HepG2 (cell line): ENCODE results near the gene HABP4. TPM values are rescaled to one million over a fixed set of nuclear protein-coding genes. Genes with fewer than 3 reads are reported as not detected.

Experiments used
- ARID2 ChIP-seq: sonication (generic); formaldehyde crosslinking; IDR thresholded peaks from 2 replicates; pipeline ENCODE4 v1.8.1; 2022; ENCODE audit warnings: mild to moderate bottlenecking, missing genetic modification reagents, borderline replicate concordance
- CBFB ChIP-seq: sonication (generic); formaldehyde crosslinking; IDR thresholded peaks from 2 replicates; pipeline ENCODE4 v1.4.0; 2020; ENCODE audit warnings: missing genetic modification reagents
- EEA1 ChIP-seq: sonication (generic); formaldehyde crosslinking; IDR thresholded peaks from 2 replicates; pipeline ENCODE4 v1.5.1; 2020; ENCODE audit warnings: mild to moderate bottlenecking, missing genetic modification reagents, borderline replicate concordance
- IRX3 ChIP-seq: sonication (generic); formaldehyde crosslinking; IDR thresholded peaks from 2 replicates; pipeline ENCODE4 v1.8.1; 2023; ENCODE audit warnings: mild to moderate bottlenecking, low read depth, missing genetic modification reagents, borderline replicate concordance
- LCORL ChIP-seq, 2 experiments: fragments of 450-650 bp in 1 of 2; sonication (generic) in 1 of 2; formaldehyde crosslinking in 1 of 2; IDR thresholded peaks; 2 replicates each; pipeline versions ENCODE4 v1.5.0 to v1.6.1; 2017 to 2020; ENCODE audit warnings: antibody characterized with exemption in 1 of 2, missing genetic modification reagents in 1 of 2
- SP2 ChIP-seq: sonication (generic); formaldehyde crosslinking; IDR thresholded peaks from 2 replicates; pipeline ENCODE4 v1.5.1; 2020; ENCODE audit warnings: mild to moderate bottlenecking, missing genetic modification reagents
- ZFX ChIP-seq: sonication (generic); formaldehyde crosslinking; IDR thresholded peaks from 2 replicates; pipeline ENCODE4 v1.4.0; 2020; ENCODE audit warnings: mild to moderate bottlenecking, low read depth, missing genetic modification reagents, moderate library complexity
- ZNF460 ChIP-seq: sonication (generic); formaldehyde crosslinking; IDR thresholded peaks from 2 replicates; pipeline ENCODE4 v1.5.1; 2020; ENCODE audit warnings: missing genetic modification reagents, mild to moderate bottlenecking, borderline replicate concordance
- ZNF646 ChIP-seq: sonication (generic); formaldehyde crosslinking; IDR thresholded peaks from 2 replicates; pipeline ENCODE4 v1.9.0; 2021; ENCODE audit warnings: mild to moderate bottlenecking, missing genetic modification reagents
- polyA plus RNA-seq, 8 experiments: library from polyadenylated mRNA; depleted of rRNA in 3 of 8; stranded (reverse) in 7 of 8; unstranded in 1 of 8; fragments of >200 nt; fragmentation: Illumina TruSeq in 4 of 8; extraction: Trizol in 4 of 8; gene quantifications; 2 replicates each; pipeline versions ENCODE4 v1.2.1 to v1.2.3, GENCODE V29; 2011 to 2016; ENCODE audit warnings: low read depth in 4 of 8, missing spikeins in 1 of 8, mixed read lengths in 1 of 8; ENCODE audit not compliant: insufficient read depth in 1 of 8
- total RNA-seq, 5 experiments: library from RNA; depleted of rRNA; stranded (reverse); fragments of >200 nt; fragmentation: Illumina TruSeq; extraction: Trizol; gene quantifications; 2 replicates each; pipeline ENCODE4 v1.2.3, GENCODE V29; 2016; ENCODE audit warnings: low read depth in 1 of 5
- TF ChIP-seq, protein P1 (sequence below): sonication (generic); formaldehyde crosslinking; IDR thresholded peaks from 2 replicates; pipeline ENCODE4 v1.9.0; 2022; ENCODE audit warnings: low read depth, missing genetic modification reagents
- TF ChIP-seq, protein P2 (sequence below): sonication (generic); formaldehyde crosslinking; IDR thresholded peaks from 2 replicates; pipeline ENCODE4 v1.4.0; 2020; ENCODE audit warnings: missing genetic modification reagents, mild to moderate bottlenecking, borderline replicate concordance
- TF ChIP-seq, protein P3 (sequence below): sonication (generic); formaldehyde crosslinking; conservative IDR thresholded peaks from 2 replicates; pipeline ENCODE4 v1.8.1; 2023; ENCODE audit warnings: missing genetic modification reagents

HABP4 gene
- total and polyA plus RNA-seq, 2 of the 13 experiments (the other 11 are each of a cell fraction or from before 2014, with no cell fraction given): 14.3 to 26.6 TPM

DNA sequence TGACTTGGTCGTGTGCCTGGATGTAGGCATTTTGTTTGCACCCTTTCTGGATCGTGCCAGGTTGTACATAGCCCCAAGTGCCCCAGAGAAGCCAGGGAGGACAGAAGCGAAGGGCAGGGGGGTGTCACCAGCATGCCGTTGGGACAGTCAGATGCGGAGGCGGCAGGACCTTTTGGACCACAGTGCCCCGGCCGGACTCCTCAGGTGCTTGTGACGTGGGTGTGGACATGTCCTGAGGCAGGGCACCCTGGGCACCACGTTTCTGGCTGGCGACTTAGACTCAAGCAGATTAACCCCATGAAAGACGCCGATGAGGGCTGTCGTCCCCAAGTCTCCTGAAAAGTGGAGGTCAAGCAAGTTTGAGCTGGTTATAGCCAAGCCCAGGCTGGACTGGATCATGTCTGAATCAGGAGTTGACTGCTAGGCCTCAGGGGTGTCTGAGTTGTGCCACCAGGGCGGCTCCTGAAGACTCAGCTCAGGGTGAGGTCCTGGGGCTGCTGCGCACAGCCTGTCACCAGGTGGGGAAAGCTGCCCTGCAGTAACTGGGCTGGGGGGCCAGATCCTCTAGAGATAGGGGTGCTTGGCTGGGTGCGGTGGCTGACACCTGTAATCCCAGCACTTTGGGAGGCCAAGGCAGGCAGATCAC, 42.0 kb downstream of the HABP4 start (continued):
- TF ChIP-seq, protein P1, sequence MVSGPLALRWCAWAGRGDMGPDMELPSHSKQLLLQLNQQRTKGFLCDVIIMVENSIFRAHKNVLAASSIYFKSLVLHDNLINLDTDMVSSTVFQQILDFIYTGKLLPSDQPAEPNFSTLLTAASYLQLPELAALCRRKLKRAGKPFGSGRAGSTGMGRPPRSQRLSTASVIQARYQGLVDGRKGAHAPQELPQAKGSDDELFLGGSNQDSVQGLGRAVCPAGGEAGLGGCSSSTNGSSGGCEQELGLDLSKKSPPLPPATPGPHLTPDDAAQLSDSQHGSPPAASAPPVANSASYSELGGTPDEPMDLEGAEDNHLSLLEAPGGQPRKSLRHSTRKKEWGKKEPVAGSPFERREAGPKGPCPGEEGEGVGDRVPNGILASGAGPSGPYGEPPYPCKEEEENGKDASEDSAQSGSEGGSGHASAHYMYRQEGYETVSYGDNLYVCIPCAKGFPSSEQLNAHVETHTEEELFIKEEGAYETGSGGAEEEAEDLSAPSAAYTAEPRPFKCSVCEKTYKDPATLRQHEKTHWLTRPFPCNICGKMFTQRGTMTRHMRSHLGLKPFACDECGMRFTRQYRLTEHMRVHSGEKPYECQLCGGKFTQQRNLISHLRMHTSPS (CRISPR knock-in tag): peak; percentile 75
- TF ChIP-seq ZNF646 (CRISPR knock-in tag): no peak
- TF ChIP-seq, protein P2, sequence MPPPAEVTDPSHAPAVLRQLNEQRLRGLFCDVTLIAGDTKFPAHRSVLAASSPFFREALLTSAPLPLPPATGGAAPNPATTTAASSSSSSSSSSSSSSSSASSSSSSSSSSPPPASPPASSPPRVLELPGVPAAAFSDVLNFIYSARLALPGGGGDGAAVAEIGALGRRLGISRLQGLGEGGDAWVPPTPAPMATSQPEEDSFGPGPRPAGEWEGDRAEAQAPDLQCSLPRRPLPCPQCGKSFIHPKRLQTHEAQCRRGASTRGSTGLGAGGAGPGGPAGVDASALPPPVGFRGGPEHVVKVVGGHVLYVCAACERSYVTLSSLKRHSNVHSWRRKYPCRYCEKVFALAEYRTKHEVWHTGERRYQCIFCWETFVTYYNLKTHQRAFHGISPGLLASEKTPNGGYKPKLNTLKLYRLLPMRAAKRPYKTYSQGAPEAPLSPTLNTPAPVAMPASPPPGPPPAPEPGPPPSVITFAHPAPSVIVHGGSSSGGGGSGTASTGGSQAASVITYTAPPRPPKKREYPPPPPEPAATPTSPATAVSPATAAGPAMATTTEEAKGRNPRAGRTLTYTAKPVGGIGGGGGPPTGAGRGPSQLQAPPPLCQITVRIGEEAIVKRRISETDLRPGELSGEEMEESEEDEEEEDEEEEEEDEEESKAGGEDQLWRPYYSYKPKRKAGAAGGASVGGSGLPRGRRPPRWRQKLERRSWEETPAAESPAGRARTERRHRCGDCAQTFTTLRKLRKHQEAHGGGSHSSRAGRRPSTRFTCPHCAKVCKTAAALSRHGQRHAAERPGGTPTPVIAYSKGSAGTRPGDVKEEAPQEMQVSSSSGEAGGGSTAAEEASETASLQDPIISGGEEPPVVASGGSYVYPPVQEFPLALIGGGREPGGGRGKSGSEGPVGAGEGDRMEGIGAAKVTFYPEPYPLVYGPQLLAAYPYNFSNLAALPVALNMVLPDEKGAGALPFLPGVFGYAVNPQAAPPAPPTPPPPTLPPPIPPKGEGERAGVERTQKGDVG (CRISPR knock-in tag): peak; percentile 0; the same call in 1 of the 2 replicates
- 0 out of 2 replicates have a peak, but pooled peaks have one; percentile 66 for TF ChIP-seq EEA1 (CRISPR knock-in tag)
- TF ChIP-seq LCORL (IDR thresholded peaks at IDR 0.05): no peak
- TF ChIP-seq LCORL (CRISPR knock-in tag; IDR thresholded peaks at IDR 0.05): peak; percentile 74; the same call in 1 of the 2 replicates
- TF ChIP-seq CBFB (CRISPR knock-in tag): 0 out of 2 replicates have a peak, but pooled peaks have one; percentile 2
- peak; percentile 45; the same call in 1 of the 2 replicates for TF ChIP-seq ZFX
- 0 out of 2 replicates have a peak, but pooled peaks have one; percentile 12 for TF ChIP-seq ZNF460
- 0 out of 2 replicates have a peak, but pooled peaks have one; percentile 28 for TF ChIP-seq SP2 (CRISPR knock-in tag)
- TF ChIP-seq, protein P3, sequence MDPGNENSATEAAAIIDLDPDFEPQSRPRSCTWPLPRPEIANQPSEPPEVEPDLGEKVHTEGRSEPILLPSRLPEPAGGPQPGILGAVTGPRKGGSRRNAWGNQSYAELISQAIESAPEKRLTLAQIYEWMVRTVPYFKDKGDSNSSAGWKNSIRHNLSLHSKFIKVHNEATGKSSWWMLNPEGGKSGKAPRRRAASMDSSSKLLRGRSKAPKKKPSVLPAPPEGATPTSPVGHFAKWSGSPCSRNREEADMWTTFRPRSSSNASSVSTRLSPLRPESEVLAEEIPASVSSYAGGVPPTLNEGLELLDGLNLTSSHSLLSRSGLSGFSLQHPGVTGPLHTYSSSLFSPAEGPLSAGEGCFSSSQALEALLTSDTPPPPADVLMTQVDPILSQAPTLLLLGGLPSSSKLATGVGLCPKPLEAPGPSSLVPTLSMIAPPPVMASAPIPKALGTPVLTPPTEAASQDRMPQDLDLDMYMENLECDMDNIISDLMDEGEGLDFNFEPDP (CRISPR knock-in tag): no peak
- peak; percentile 73; the same call in 1 of the 2 replicates for TF ChIP-seq ARID2 (CRISPR knock-in tag)
- TF ChIP-seq IRX3 (CRISPR knock-in tag): 0 out of 2 replicates have a peak, but pooled peaks have one; percentile 31
